Neural crest cell (in vitro differentiated cells): Measurements from ENCODE around the gene EIF5A. TPM values are rescaled to one million over a fixed set of nuclear protein-coding genes. Genes with fewer than 3 reads are reported as not detected.

Experiments
- DNase-seq: peaks from one replicate; pipeline ENCODE4 v3.0.0; 2021; ENCODE audit warnings: low read depth, mixed read lengths, low spot score
- H3K27ac Mint-ChIP-seq: one replicate; pipeline ENCODE4 v1.8.0; 2021; ENCODE audit warnings: mild to moderate bottlenecking, mixed read lengths; ENCODE audit not compliant: unreplicated experiment
- H3K27me3 Mint-ChIP-seq: 2 replicates; pipeline ENCODE4 v1.8.0; 2021; ENCODE audit warnings: low read depth, mild to moderate bottlenecking, mixed read lengths
- H3K36me3 Mint-ChIP-seq: 2 replicates; pipeline ENCODE4 v1.8.0; 2021; ENCODE audit warnings: low read depth, mild to moderate bottlenecking, mixed read lengths
- H3K4me1 Mint-ChIP-seq: 2 replicates; pipeline ENCODE4 v1.8.0; 2021; ENCODE audit warnings: mixed read lengths
- H3K4me3 Mint-ChIP-seq: one replicate; pipeline ENCODE4 v1.8.0; 2021; ENCODE audit warnings: mild to moderate bottlenecking, mixed read lengths
- H3K9me3 Mint-ChIP-seq: 2 replicates; pipeline ENCODE4 v1.8.0; 2021; ENCODE audit warnings: mixed read lengths
- total RNA-seq: library from RNA; stranded (reverse); gene quantifications from 2 replicates; pipeline ENCODE4 v1.2.1, GENCODE V29; 2021
- TF ChIP-seq, protein P1 (sequence below): fragments of 200-600 bp; sonication (generic); conservative IDR thresholded peaks from 2 replicates; pipeline ENCODE4 v1.5.0; 2021; ENCODE audit warnings: antibody characterized with exemption, mild to moderate bottlenecking

EIF5A gene
- total RNA-seq, 1 donor from 2014 or later: 725 TPM

DNA sequence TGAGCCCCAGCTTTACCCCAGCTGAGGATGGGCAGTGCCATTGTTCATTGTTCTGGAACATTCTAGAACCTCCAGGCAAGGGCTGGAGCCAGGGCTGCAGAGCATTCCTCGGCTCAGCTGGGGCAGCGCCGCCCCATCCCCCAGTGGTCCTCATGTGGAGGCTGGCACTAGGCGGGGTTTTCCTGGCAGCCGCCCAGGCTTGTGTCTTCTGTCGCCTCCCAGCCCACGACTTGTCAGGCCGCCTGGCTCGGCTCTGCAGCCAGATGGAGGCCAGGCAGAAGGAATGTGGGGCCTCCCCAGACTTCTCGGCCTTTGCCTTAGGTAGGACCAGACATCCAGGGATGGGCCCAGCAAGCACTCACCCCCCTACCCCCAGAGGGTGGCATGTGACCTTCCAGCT lies 47.6 kb downstream of the EIF5A start, which contains the start of gene TMEM95:
TMEM95 (plus strand) TSS at position 104 of the 400 bp plus-strand sequence; CDS start at position 153, 49 bp downstream.
- no peak for DNase-seq
- TF ChIP-seq, protein P1, sequence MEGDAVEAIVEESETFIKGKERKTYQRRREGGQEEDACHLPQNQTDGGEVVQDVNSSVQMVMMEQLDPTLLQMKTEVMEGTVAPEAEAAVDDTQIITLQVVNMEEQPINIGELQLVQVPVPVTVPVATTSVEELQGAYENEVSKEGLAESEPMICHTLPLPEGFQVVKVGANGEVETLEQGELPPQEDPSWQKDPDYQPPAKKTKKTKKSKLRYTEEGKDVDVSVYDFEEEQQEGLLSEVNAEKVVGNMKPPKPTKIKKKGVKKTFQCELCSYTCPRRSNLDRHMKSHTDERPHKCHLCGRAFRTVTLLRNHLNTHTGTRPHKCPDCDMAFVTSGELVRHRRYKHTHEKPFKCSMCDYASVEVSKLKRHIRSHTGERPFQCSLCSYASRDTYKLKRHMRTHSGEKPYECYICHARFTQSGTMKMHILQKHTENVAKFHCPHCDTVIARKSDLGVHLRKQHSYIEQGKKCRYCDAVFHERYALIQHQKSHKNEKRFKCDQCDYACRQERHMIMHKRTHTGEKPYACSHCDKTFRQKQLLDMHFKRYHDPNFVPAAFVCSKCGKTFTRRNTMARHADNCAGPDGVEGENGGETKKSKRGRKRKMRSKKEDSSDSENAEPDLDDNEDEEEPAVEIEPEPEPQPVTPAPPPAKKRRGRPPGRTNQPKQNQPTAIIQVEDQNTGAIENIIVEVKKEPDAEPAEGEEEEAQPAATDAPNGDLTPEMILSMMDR: no peak
- Mint-ChIP-seq H3K9me3 (no peaks in the 10 kb centered on the region), H3K36me3 (no peaks in the 10 kb centered on the region), H3K27ac (peak within 1 kb of the TSS; percentile 29), H3K4me1 (peaks cover 33% of the 10 kb centered on the region), H3K4me3 (peak within 1 kb of the TSS; percentile 72), H3K27me3 (no peaks in the 10 kb centered on the region)

DNA sequence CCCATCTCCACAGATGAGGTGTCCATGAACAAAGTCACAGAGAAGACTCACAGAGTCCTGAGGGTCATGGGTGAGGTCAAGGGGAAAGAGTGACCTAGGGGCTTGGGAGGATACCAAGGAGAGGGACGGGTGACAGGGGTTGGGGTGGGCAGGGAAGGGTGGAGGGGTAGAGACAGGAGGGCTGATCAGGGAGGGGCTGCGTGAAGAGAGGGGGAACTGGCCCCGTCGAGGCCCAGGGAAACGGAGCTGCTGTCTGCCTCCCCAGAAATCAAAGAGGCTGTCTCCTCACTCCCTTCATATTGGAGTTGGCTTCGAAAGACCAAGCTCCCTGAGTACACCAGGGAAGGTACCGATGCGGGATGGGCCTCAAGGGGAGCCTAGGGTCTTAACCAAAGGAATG lies 48.1 kb downstream of the EIF5A start:
- Mint-ChIP-seq H3K9me3 (no peaks in the 10 kb centered on the region), H3K27me3 (no peaks in the 10 kb centered on the region), H3K27ac (no peak overlapping the region), H3K36me3 (no peaks in the 10 kb centered on the region), H3K4me1 (peaks cover 28% of the 10 kb centered on the region), H3K4me3 (no peak overlapping the region)
- DNase-seq: no peak
- TF ChIP-seq, protein P1: no peak

DNA sequence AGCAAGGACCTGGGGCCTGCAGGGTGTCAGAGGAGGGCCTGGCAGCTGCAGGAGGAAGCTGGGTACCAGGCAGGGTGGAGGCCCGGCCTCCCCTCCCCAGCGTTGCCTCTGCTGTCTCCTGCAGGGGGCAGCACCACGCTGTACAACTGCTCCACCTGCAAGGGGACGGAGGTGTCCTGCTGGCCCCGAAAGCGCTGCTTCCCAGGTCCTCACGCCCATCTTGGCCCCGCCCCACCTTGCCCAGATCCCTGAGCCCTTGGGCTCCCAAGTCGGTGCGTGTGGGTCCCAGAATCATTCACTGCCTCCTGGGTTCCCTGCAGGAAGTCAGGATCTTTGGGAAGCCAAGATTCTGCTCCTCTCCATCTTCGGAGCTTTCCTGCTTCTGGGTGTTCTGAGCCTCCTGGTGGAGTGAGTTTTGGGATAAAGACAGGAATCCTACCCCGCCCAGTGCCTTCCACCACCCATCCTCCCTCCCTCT lies 48.7 kb downstream of the EIF5A start:
- no peaks in the 10 kb centered on the region for H3K27me3 Mint-ChIP-seq
- H3K4me3 Mint-ChIP-seq: no peak overlapping the region
- TF ChIP-seq, protein P1: peak; percentile 87
- no peaks in the 10 kb centered on the region for H3K36me3 Mint-ChIP-seq
- peak; percentile 75 for DNase-seq
- H3K9me3 Mint-ChIP-seq: no peaks in the 10 kb centered on the region
- no peak overlapping the region for H3K27ac Mint-ChIP-seq
- H3K4me1 Mint-ChIP-seq: peaks cover 23% of the 10 kb centered on the region

DNA sequence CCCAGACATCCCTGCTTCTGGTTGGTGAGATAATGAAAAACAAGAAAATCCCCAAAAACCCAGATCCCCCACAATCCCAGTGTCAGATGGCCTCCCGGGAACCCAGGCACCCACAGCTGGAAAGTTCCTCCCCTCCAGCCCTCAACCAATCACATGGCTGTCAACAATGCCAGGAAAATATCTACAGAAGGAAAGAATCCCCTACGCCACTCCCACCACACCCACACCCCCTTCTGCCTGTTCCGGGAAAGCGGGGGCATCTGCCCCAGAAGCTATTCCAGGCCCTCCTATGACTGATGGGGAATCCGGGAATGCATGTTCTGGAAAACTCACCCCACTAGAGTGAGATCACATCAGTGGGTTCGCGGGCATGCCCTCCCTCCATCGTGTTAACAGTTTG lies 49.3 kb downstream of the EIF5A start:
- no peaks in the 10 kb centered on the region for H3K36me3 Mint-ChIP-seq
- no peak overlapping the region for H3K4me3 Mint-ChIP-seq
- TF ChIP-seq, protein P1: no peak
- H3K9me3 Mint-ChIP-seq: no peaks in the 10 kb centered on the region
- peaks cover 20% of the 10 kb centered on the region for H3K4me1 Mint-ChIP-seq
- DNase-seq: no peak
- H3K27me3 Mint-ChIP-seq: peaks cover under 1% of the 10 kb centered on the region
- no peak overlapping the region for H3K27ac Mint-ChIP-seq

DNA sequence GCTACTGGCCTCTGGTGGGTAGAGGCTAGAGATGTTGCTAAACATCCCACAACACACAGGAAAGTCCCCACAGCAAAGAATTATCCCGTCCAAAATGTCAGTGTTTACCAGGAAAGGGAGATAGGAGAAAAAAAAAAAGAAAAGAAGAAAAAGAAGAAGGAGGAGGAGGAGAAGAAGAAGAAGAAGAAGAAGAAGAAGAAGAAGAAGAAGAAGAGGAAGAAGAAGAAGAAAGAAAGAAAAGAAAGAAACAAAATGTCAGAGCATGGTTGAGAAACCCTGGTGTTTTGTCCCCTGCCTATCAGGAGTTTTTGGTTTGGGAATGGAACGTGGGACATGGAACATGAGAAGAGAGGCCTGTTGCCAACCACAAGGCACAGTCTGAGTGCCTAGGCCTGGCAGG lies 50.0 kb downstream of the EIF5A start:
- DNase-seq: no peak
- TF ChIP-seq, protein P1: no peak
- H3K4me3 Mint-ChIP-seq: no peak overlapping the region
- H3K36me3 Mint-ChIP-seq: no peaks in the 10 kb centered on the region
- H3K9me3 Mint-ChIP-seq: no peaks in the 10 kb centered on the region
- H3K27me3 Mint-ChIP-seq: peaks cover 3% of the 10 kb centered on the region
- H3K27ac Mint-ChIP-seq: no peak overlapping the region
- H3K4me1 Mint-ChIP-seq: peaks cover 18% of the 10 kb centered on the region
